HepG2 (cell line): ENCODE data around the gene HYCC2. TPM values are rescaled to one million over a fixed set of nuclear protein-coding genes. Genes with fewer than 3 reads are reported as not detected.

Experiments used
- ATAC-seq: fragments of 200-7000 bp; cut with Tn5 transposase; 3 replicates; pipeline ENCODE4 v1.9.1; 2020; ENCODE audit warnings: mild to moderate bottlenecking, moderate library complexity
- BruUV-seq: library from RNA; stranded (reverse); fragments of 400-500 nt; replicated peaks from 2 replicates; lab custom pipeline; 2021; lab: Mats Ljungman, UMichigan
- CTCF ChIA-PET: fragments of 300-600 bp; formaldehyde crosslinking; extraction: SDS; loops from one replicate; lab custom pipeline; 2021; ENCODE audit warnings: low total read pairs, inconsistent platforms, low intra/inter-chr PET ratio; lab: Yijun Ruan, JAX
- POLR2A ChIA-PET: fragments of 350-600 bp; sonication (Branson Sonifier 250); formaldehyde crosslinking; loops from one replicate; lab custom pipeline; 2020; ENCODE audit warnings: antibody characterized with exemption, inconsistent platforms; lab: Yijun Ruan, JAX
- DNase-seq: peaks from one replicate; pipeline ENCODE4 v3.0.0-alpha.2; 2015; ENCODE audit warnings: low spot score
- FAIRE-seq: peaks from 3 replicates; lab custom pipeline; 2011; peaks lifted over from hg19 to GRCh38; lab: Jason Lieb, UNC
- H2AFZ ChIP-seq: one replicate; pipeline ENCODE4 v1.6.1; 2011; ENCODE audit warnings: low read length, inconsistent platforms
- H3K27ac ChIP-seq: fragments of 300-600 bp; 3 replicates; pipeline ENCODE4 v1.8.0; 2011; ENCODE audit warnings: mixed run types, mild to moderate bottlenecking, mixed read lengths, low read length, inconsistent platforms; ENCODE audit not compliant: insufficient read depth; ENCODE audit errors: extremely low read length
- H3K27me3 ChIP-seq, 2 experiments: fragments of 200-600 bp in 1 of 2; 2 replicates in 1 of 2; 3 replicates in 1 of 2; pipeline versions ENCODE4 v1.6.0 to v1.8.0; 2011; ENCODE audit warnings: low read length in 2 of 2, mild to moderate bottlenecking in 2 of 2, moderate library complexity in 2 of 2, inconsistent platforms in 1 of 2; ENCODE audit not compliant: insufficient read depth in 2 of 2, control insufficient read depth in 1 of 2
- H3K36me3 ChIP-seq, 2 experiments: fragments of 200-600 bp in 1 of 2; replicated peaks in 1 of 2; 2 replicates in 1 of 2; 3 replicates in 1 of 2; pipeline versions ENCODE4 v1.5.1 to v1.8.0; 2011; ENCODE audit warnings: low read length in 2 of 2, inconsistent platforms in 1 of 2; ENCODE audit not compliant: insufficient read depth in 2 of 2, control insufficient read depth in 1 of 2
- H3K4me1 ChIP-seq: 2 replicates; pipeline ENCODE4 v1.5.1; 2012; ENCODE audit warnings: low read length, inconsistent platforms; ENCODE audit not compliant: insufficient read depth
- H3K4me2 ChIP-seq: 2 replicates; pipeline ENCODE4 v1.6.0; 2011; ENCODE audit warnings: low read depth, low read length, inconsistent platforms
- H3K4me3 ChIP-seq, 3 experiments: fragments of 200-600 bp in 1 of 3; sonication (generic), shearing (Covaris generic) in 1 of 3; replicated peaks in 1 of 3; 2 replicates each; pipeline ENCODE4 v1.5.1; 2011 to 2016; ENCODE audit warnings: low read length in 3 of 3, inconsistent platforms in 2 of 3, low read depth in 2 of 3, mild to moderate bottlenecking in 2 of 3, control low read depth in 1 of 3, mixed read lengths in 1 of 3; ENCODE audit not compliant: insufficient read depth in 1 of 3
- H3K79me2 ChIP-seq: one replicate; pipeline ENCODE4 v1.6.1; 2011; ENCODE audit warnings: low read length, inconsistent platforms; ENCODE audit not compliant: insufficient read depth
- H3K9ac ChIP-seq: 2 replicates; pipeline ENCODE4 v1.6.0; 2011; ENCODE audit warnings: mild to moderate bottlenecking, low read depth, low read length, inconsistent platforms; ENCODE audit not compliant: insufficient read depth
- H3K9me3 ChIP-seq: 2 replicates; pipeline ENCODE4 v1.5.1; 2012; ENCODE audit warnings: mild to moderate bottlenecking, low read length
- H4K20me1 ChIP-seq: 2 replicates; pipeline ENCODE4 v1.6.0; 2011; ENCODE audit warnings: inconsistent platforms, mild to moderate bottlenecking, low read length, moderate library complexity; ENCODE audit not compliant: insufficient read depth
- CBX1 ChIP-seq: IDR thresholded peaks from one replicate; pipeline ENCODE4 v1.6.1; 2016; ENCODE audit warnings: antibody characterized with exemption, low read depth
- DBP ChIP-seq: sonication (generic); formaldehyde crosslinking; IDR thresholded peaks from 2 replicates; pipeline ENCODE4 v1.4.0; 2020; ENCODE audit warnings: missing genetic modification reagents; ENCODE audit errors: not compliant biosample characterization
- MTA1 ChIP-seq: sonication (generic); formaldehyde crosslinking; IDR thresholded peaks from 2 replicates; pipeline ENCODE4 v1.4.0; 2020; ENCODE audit warnings: missing genetic modification reagents, mild to moderate bottlenecking, borderline replicate concordance
- REXO4 ChIP-seq: sonication (generic); formaldehyde crosslinking; IDR thresholded peaks from 2 replicates; pipeline ENCODE4 v1.8.0; 2022; ENCODE audit warnings: missing genetic modification reagents, mild to moderate bottlenecking, borderline replicate concordance
- ZNF282 ChIP-seq: fragments of 450-650 bp; IDR thresholded peaks from 2 replicates; pipeline ENCODE4 v1.6.1; 2018; ENCODE audit not compliant: partially characterized antibody
- ZNF329 ChIP-seq: sonication (generic); formaldehyde crosslinking; IDR thresholded peaks from 2 replicates; pipeline ENCODE4 v1.9.0; 2021; ENCODE audit warnings: low read depth, mild to moderate bottlenecking, missing genetic modification reagents
- ZNF33A ChIP-seq: sonication (generic); formaldehyde crosslinking; IDR thresholded peaks from 2 replicates; pipeline ENCODE4 v1.5.1; 2020; ENCODE audit warnings: missing genetic modification reagents, mild to moderate bottlenecking, moderate library complexity, borderline replicate concordance
- ZNF773 ChIP-seq: sonication (generic); formaldehyde crosslinking; IDR thresholded peaks from 2 replicates; pipeline ENCODE4 v1.4.0; 2020; ENCODE audit warnings: missing genetic modification reagents, borderline replicate concordance
- WGBS: methylation state at CpG from one replicate; pipeline ENCODE4 v1.1.6; 2017; ENCODE audit warnings: low lambda C conversion rate; 5-methylcytosine and 5-hydroxymethylcytosine counted together
- in situ Hi-C: cut with HindIII; loops from 2 replicates; pipeline ENCODE4 v1.10.0; 2017; ENCODE audit warnings: low pct_unique_long_range_greater_than_20kb; ENCODE audit not compliant: extremely low pct_ligation_motif_present
- intact Hi-C: fragments of 100-400 bp; cut with micrococcal nuclease; formaldehyde crosslinking; loops from one replicate; pipeline ENCODE4 v1.10.0; 2022; ENCODE audit not compliant: unreplicated experiment
- polyA plus RNA-seq, 8 experiments: library from polyadenylated mRNA; depleted of rRNA in 3 of 8; stranded (reverse) in 7 of 8; unstranded in 1 of 8; fragments of >200 nt; fragmentation: Illumina TruSeq in 4 of 8; extraction: Trizol in 4 of 8; gene quantifications; 2 replicates each; pipeline versions ENCODE4 v1.2.1 to v1.2.3, GENCODE V29; 2011 to 2016; ENCODE audit warnings: low read depth in 4 of 8, missing spikeins in 1 of 8, mixed read lengths in 1 of 8; ENCODE audit not compliant: insufficient read depth in 1 of 8
- total RNA-seq, 5 experiments: library from RNA; depleted of rRNA; stranded (reverse); fragments of >200 nt; fragmentation: Illumina TruSeq; extraction: Trizol; gene quantifications; 2 replicates each; pipeline ENCODE4 v1.2.3, GENCODE V29; 2016; ENCODE audit warnings: low read depth in 1 of 5
- TF ChIP-seq, protein P1 (sequence below): sonication (generic); formaldehyde crosslinking; IDR thresholded peaks from 2 replicates; pipeline ENCODE4; 2020; ENCODE audit warnings: missing genetic modification reagents, mild to moderate bottlenecking, borderline replicate concordance
- TF ChIP-seq, protein P2 (sequence below): sonication (generic); formaldehyde crosslinking; IDR thresholded peaks from 2 replicates; pipeline ENCODE4 v1.4.0; 2020; ENCODE audit warnings: low read depth, mild to moderate bottlenecking, missing genetic modification reagents
- TF ChIP-seq, protein P3 (sequence below): sonication (generic); formaldehyde crosslinking; IDR thresholded peaks from 2 replicates; pipeline ENCODE4 v1.8.0; 2022; ENCODE audit warnings: mild to moderate bottlenecking, missing genetic modification reagents, moderate library complexity

The HYCC2 gene
- total and polyA plus RNA-seq, 2 of the 13 experiments (the other 11 are each of a cell fraction or from before 2014, with no cell fraction given), result 4.7 to 13.9 TPM

DNA sequence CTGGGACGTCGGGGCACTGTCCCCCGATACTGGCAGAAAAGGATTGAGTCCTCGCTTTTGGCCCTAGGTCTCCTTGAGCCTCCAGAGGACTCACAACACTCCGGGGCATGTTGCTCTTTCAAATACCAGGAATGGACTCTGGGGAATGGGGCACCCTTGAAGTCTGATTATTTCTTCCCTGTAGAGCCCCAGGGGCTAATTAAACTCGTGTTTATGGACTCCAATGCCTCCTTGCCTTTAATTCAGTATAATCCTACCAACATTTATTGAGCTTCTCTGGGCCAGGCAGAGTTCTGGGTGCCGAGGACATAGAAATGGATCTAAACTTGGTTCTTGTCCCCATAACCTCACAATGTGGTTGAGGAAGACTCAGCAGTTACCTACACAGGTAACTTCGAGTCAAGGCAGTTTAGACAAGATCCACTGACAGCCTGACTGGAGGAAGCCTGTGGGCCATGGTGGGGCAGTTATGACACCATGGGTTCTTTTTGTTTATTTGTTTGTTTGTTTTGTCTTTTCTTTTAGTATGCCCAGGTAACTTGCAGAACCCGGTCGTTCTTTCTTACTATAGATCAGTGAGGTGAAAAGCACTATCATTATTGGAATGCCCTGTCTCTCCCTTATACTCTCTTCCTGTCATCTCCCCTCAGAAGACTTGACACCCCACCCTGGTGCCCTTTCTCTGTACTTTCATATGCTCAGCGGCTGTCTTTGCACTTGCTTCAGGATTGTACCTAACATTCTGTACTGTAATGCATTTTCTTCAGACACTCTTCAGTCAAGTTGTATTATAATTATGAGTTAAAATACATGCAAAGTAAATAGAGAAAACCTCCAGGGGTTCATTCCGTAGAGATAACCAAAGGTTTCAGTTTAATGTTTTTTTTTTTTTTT lies 47.7 kb upstream of the HYCC2 start (continued):
- TF ChIP-seq, protein P1, sequence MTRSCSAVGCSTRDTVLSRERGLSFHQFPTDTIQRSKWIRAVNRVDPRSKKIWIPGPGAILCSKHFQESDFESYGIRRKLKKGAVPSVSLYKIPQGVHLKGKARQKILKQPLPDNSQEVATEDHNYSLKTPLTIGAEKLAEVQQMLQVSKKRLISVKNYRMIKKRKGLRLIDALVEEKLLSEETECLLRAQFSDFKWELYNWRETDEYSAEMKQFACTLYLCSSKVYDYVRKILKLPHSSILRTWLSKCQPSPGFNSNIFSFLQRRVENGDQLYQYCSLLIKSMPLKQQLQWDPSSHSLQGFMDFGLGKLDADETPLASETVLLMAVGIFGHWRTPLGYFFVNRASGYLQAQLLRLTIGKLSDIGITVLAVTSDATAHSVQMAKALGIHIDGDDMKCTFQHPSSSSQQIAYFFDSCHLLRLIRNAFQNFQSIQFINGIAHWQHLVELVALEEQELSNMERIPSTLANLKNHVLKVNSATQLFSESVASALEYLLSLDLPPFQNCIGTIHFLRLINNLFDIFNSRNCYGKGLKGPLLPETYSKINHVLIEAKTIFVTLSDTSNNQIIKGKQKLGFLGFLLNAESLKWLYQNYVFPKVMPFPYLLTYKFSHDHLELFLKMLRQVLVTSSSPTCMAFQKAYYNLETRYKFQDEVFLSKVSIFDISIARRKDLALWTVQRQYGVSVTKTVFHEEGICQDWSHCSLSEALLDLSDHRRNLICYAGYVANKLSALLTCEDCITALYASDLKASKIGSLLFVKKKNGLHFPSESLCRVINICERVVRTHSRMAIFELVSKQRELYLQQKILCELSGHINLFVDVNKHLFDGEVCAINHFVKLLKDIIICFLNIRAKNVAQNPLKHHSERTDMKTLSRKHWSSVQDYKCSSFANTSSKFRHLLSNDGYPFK (CRISPR knock-in tag), result no peak

DNA sequence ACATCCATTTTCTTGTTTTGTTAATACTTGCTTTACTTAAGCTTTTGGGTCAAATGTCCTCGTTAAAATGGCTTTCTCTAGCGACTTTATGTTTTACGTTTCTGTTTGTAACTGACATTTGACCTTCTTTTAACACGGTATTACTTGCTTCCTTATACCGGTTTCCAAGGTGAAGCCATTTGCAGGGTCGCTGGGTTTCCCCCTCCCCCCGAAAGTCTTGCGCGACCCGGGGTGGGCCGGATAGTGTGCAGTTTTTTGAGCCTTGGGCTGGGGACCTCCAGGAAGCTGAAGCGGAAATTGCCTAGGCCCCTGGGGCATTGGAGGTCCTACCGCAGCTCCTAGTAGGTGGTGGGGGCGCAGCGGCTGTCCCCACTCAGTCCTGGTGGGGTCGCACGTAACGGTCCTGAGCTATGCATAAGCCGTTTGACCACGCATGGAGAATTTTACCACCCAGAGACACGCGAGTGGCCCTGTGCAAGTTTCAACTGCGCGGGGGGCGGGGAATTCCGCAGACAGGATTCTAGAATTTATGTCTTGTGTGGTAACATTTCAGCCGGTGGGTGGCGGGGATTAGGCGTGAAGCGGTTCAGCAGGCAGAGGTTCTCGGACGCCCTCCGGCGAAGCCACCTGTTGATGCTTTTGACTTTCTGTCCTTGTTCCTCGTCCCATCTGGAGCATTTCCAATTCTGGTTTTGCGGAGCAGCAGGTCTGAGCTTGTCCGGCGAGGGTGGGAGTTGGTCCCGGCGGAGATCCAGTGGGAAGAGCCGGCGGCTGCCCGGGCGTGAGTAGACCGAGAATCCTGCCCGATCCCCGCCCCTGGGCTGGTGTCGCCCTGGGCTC lies 46.9 kb upstream of the HYCC2 start:
- DNase-seq (peak; percentile 88), ATAC-seq (peak; percentile 47), FAIRE-seq (peak; percentile 58)
- Histone ChIP-seq H3K27ac (peak overlapping the region; percentile 91), H3K27me3 (no peaks in the 10 kb centered on the region; a peak in 2 of 5 replicates), H4K20me1 (peaks cover 14% of the 10 kb centered on the region), H3K36me3 (peaks cover 0 to 5% of the 10 kb centered on the region in 2 experiments; a peak in 2 of 5 replicates), H2AFZ (no peak overlapping the region), H3K9me3 (no peaks in the 10 kb centered on the region), H3K79me2 (peaks cover 65% of the 10 kb centered on the region), H3K4me1 (peaks cover 68% of the 10 kb centered on the region), H3K4me2 (peak overlapping the region; percentile 97), H3K4me3 (peak overlapping the region; percentile 86 to 90 (median 86)), H3K9ac (peak overlapping the region; percentile 94)
- POLR2A ChIA-PET, result interaction anchor here (0.9 to 5.8 kb wide), 17 partner anchors 11 to 254 kb away, joined by 3 to 75 read pairs (median 10); partner anchors contain the start of genes CASP10, CLK1, HYCC2 and NDUFB3
- in situ Hi-C loops, result loop anchor here (5.0 kb wide), 1 partner anchor 46 kb away; the partner anchor contains the start of genes HYCC2 and NDUFB3
- 1% methylated on average over 28 of the region's 48 CpGs for WGBS
- no TSS peak for BruUV-seq
- CTCF ChIA-PET, result interaction anchor here (1.5 to 1.7 kb wide), 2 partner anchors 40 to 48 kb away, joined by 3 to 9 read pairs; no protein-coding TSS in a partner anchor
- intact Hi-C loops, result loop anchor here (1.0 to 5.0 kb wide), 2 partner anchors 40 to 231 kb away; partner anchors contain the start of genes NIF3L1 and PPIL3
- TF ChIP-seq, protein P2, sequence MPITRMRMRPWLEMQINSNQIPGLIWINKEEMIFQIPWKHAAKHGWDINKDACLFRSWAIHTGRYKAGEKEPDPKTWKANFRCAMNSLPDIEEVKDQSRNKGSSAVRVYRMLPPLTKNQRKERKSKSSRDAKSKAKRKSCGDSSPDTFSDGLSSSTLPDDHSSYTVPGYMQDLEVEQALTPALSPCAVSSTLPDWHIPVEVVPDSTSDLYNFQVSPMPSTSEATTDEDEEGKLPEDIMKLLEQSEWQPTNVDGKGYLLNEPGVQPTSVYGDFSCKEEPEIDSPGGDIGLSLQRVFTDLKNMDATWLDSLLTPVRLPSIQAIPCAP (CRISPR knock-in tag), result 0 out of 2 replicates have a peak, but pooled peaks have one; percentile 75
- TF ChIP-seq ZNF329 (CRISPR knock-in tag), result no peak
- no peak for TF ChIP-seq REXO4
- TF ChIP-seq, protein P3, sequence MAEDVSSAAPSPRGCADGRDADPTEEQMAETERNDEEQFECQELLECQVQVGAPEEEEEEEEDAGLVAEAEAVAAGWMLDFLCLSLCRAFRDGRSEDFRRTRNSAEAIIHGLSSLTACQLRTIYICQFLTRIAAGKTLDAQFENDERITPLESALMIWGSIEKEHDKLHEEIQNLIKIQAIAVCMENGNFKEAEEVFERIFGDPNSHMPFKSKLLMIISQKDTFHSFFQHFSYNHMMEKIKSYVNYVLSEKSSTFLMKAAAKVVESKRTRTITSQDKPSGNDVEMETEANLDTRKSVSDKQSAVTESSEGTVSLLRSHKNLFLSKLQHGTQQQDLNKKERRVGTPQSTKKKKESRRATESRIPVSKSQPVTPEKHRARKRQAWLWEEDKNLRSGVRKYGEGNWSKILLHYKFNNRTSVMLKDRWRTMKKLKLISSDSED, result peak; percentile 25; the same call in 1 of the 2 replicates
- no peak for TF ChIP-seq ZNF33A (CRISPR knock-in tag)
- TF ChIP-seq ZNF773 (CRISPR knock-in tag), result peak; percentile 36; the same call in 1 of the 2 replicates
- TF ChIP-seq DBP, result no peak
- no peak for TF ChIP-seq ZNF282
- TF ChIP-seq CBX1, result no peak
- TF ChIP-seq MTA1 (CRISPR knock-in tag), result peak; percentile 98
